Progenitor cell of endocrine pancreas (in vitro differentiated cells): ENCODE results near the gene PRKCD. TPM values are rescaled to one million over a fixed set of nuclear protein-coding genes. Genes with fewer than 3 reads are reported as not detected.

Experiments used
- DNase-seq: peaks from one replicate; pipeline ENCODE4 v3.0.0; 2021; ENCODE audit warnings: low spot score; ENCODE audit not compliant: unreplicated experiment
- H3K27ac Mint-ChIP-seq: 2 replicates; pipeline ENCODE4 v1.8.0; 2021; ENCODE audit warnings: mild to moderate bottlenecking, moderate library complexity, mixed read lengths
- H3K27me3 Mint-ChIP-seq: 2 replicates; pipeline ENCODE4 v1.8.0; 2021; ENCODE audit warnings: mixed read lengths
- H3K36me3 Mint-ChIP-seq: 2 replicates; pipeline ENCODE4 v1.8.0; 2022; ENCODE audit warnings: mixed read lengths; ENCODE audit not compliant: insufficient read depth
- H3K4me1 Mint-ChIP-seq: 2 replicates; pipeline ENCODE4 v1.8.0; 2021; ENCODE audit warnings: low read depth, mixed read lengths
- H3K4me3 Mint-ChIP-seq: 2 replicates; pipeline ENCODE4 v1.8.0; 2021; ENCODE audit warnings: low read depth, mild to moderate bottlenecking, moderate library complexity, mixed read lengths
- H3K9me3 Mint-ChIP-seq: 2 replicates; pipeline ENCODE4 v1.8.0; 2021; ENCODE audit warnings: low read depth, mixed read lengths
- CTCF ChIP-seq: fragments of 200-600 bp; sonication (generic); IDR thresholded peaks from one replicate; pipeline ENCODE4 v1.5.0; 2021; ENCODE audit warnings: antibody characterized with exemption, mild to moderate bottlenecking; ENCODE audit not compliant: unreplicated experiment
- total RNA-seq: library from RNA; stranded (reverse); gene quantifications from 2 replicates; pipeline ENCODE4 v1.2.1, GENCODE V29; 2021

The PRKCD gene
- total RNA-seq, 1 donor from 2014 or later: 45.8 TPM

DNA sequence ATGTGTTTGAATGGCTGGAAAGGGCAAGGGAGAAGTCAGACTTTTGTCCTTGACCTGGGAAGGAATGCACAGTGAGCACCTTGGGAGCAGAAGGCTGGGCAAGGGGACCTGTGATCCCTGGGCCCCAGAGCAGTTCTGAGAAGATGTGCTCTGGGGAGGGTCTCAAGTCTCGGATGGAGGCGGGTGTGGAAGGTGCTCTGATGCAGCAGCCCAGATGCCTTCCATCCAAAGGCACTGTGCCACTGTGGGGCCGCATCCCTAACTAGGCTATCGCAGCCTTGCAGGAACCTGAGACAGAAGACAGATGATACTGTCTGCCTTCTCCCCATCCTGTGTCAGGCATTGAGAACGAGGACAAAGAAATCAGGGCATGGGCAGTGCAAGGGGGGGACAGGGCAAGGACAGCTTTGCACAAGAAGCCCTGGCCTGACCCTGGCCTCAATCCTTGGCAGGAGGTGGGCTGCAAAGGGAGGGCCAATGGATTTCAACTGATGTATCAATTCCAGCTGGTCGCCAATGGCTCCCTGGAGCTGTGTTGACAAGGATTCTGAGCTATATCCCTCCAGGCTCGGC is 14.6 kb upstream of the PRKCD start:
- Mint-ChIP-seq H3K27ac (peak overlapping the region; percentile 62), H3K9me3 (no peaks in the 10 kb centered on the region), H3K27me3 (no peaks in the 10 kb centered on the region), H3K4me1 (peaks cover 34% of the 10 kb centered on the region), H3K36me3 (no peaks in the 10 kb centered on the region), H3K4me3 (no peak overlapping the region)
- TF ChIP-seq CTCF: no peak
- DNase-seq: no peak

GRCh38 chr3:53147151-53147902 is 13.7 kb upstream of the PRKCD start:
- H3K9me3 Mint-ChIP-seq: no peaks in the 10 kb centered on the region
- H3K4me1 Mint-ChIP-seq: peaks cover 36% of the 10 kb centered on the region
- peak overlapping the region; percentile 80 for H3K27ac Mint-ChIP-seq

DNA sequence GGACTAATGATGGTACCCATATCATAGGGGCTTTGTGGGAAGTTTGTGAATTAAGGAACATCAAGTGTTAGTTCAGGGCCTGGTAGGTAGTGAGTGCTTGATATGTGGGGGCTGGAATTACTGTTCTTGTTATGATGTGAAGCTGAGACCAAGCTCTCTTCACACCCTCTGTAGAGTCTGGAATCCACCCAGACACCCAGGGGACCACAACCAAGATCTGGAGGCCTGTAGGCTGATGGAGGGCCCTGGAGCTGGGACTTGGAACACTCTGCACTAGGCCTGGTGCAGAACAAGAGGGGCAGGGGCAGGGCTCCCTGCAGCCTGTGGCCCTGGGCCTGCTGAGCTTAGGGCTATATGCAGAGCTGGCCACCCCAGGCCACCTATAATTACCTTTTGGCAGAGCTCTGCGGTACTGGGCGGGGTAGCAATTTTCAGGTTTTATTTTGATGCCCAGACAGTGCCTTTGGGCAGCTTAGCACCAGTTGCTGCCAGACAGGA is 13.1 kb upstream of the PRKCD start:
- Mint-ChIP-seq H3K27me3 (peaks cover under 1% of the 10 kb centered on the region), H3K27ac (peak overlapping the region; percentile 80), H3K36me3 (no peaks in the 10 kb centered on the region), H3K4me1 (peaks cover 36% of the 10 kb centered on the region), H3K4me3 (no peak overlapping the region), H3K9me3 (no peaks in the 10 kb centered on the region)
- DNase-seq: no peak
- TF ChIP-seq CTCF: no peak

More at GRCh38 chr3:53147151-53147902, 13.7 kb upstream of the PRKCD start:
- no peaks in the 10 kb centered on the region for H3K27me3 Mint-ChIP-seq
- no peak for DNase-seq
- H3K4me3 Mint-ChIP-seq: no peak overlapping the region
- no peaks in the 10 kb centered on the region for H3K36me3 Mint-ChIP-seq
- no peak for TF ChIP-seq CTCF

GRCh38 chr3:53149006-53149690 is 11.9 kb upstream of the PRKCD start:
- H3K4me1 Mint-ChIP-seq: peaks cover 38% of the 10 kb centered on the region
- H3K9me3 Mint-ChIP-seq: no peaks in the 10 kb centered on the region
- no peak overlapping the region for H3K4me3 Mint-ChIP-seq
- no peak overlapping the region for H3K27ac Mint-ChIP-seq
- H3K27me3 Mint-ChIP-seq: peaks cover 7% of the 10 kb centered on the region
- no peaks in the 10 kb centered on the region for H3K36me3 Mint-ChIP-seq
- TF ChIP-seq CTCF: no peak
- DNase-seq: no peak

DNA sequence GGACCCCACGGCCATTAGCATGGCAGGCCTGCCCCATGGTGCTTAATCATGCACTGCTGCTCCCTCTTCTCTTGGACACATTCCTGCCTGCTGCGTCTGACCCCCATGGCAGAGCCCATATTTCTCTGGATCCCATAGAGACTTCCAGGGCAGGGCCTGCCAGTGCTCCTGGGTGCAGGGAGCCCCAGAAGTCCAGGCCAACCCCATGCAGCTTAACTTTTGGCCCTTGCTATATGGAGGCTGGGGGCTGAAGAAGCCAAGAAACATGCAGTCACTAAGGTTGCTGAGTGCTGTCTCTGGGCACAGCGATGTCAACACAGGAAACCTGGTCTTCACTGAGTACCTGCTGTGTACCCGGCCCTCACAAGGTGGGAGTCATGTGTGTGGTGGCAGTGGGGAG is 11.3 kb upstream of the PRKCD start:
- H3K36me3 Mint-ChIP-seq: no peaks in the 10 kb centered on the region
- peaks cover 7% of the 10 kb centered on the region for H3K27me3 Mint-ChIP-seq
- no peak for TF ChIP-seq CTCF
- H3K4me1 Mint-ChIP-seq: peaks cover 35% of the 10 kb centered on the region
- no peak overlapping the region for H3K4me3 Mint-ChIP-seq
- DNase-seq: no peak
- no peak overlapping the region for H3K27ac Mint-ChIP-seq
- H3K9me3 Mint-ChIP-seq: no peaks in the 10 kb centered on the region
